Activated CD4-positive, alpha-beta T cell treated with anti-CD3 and anti-CD28 coated beads for 48 hours (primary cell): ENCODE results near the gene DIAPH3.

Source experiments
- DNase-seq: peaks from one replicate; pipeline ENCODE4 v3.0.0-alpha.2; 2020

The DIAPH3 gene

GRCh38 chr13:60150538-60150937 lies 13.2 kb downstream of the DIAPH3 start:
- no peak for DNase-seq

- DNase-seq: no peak
Measured at GRCh38 chr13:60148918-60149317, 14.8 kb downstream of the DIAPH3 start.

GRCh38 chr13:60147361-60147760 lies 16.4 kb downstream of the DIAPH3 start:
- DNase-seq: no peak

GRCh38 chr13:60146471-60146870 lies 17.3 kb downstream of the DIAPH3 start:
- DNase-seq: no peak

- DNase-seq: no peak
Measured at GRCh38 chr13:60143775-60144174, 20.0 kb downstream of the DIAPH3 start.

GRCh38 chr13:60139272-60139671 lies 24.5 kb downstream of the DIAPH3 start:
- DNase-seq: no peak

- DNase-seq: no peak
Measured at GRCh38 chr13:60138674-60139073, 25.1 kb downstream of the DIAPH3 start.

GRCh38 chr13:60137911-60138560 lies 25.7 kb downstream of the DIAPH3 start:
- DNase-seq: no peak

- DNase-seq: no peak
Measured at GRCh38 chr13:60135344-60135743, 28.4 kb downstream of the DIAPH3 start.

- DNase-seq: peak; percentile 13
Measured at GRCh38 chr13:60134376-60134775, 29.4 kb downstream of the DIAPH3 start.

- DNase-seq: no peak
Measured at GRCh38 chr13:60121337-60121687, 42.4 kb downstream of the DIAPH3 start.

GRCh38 chr13:60120617-60121336 lies 43.0 kb downstream of the DIAPH3 start:
- DNase-seq: no peak

GRCh38 chr13:60118696-60119400 lies 44.9 kb downstream of the DIAPH3 start:
- DNase-seq: no peak

- no peak for DNase-seq
Measured at GRCh38 chr13:60114499-60115028, 49.2 kb downstream of the DIAPH3 start.

GRCh38 chr13:60112771-60113170 lies 51.0 kb downstream of the DIAPH3 start:
- DNase-seq: no peak

GRCh38 chr13:60111691-60112090 lies 52.0 kb downstream of the DIAPH3 start:
- DNase-seq: no peak

GRCh38 chr13:60109285-60109684 lies 54.4 kb downstream of the DIAPH3 start:
- DNase-seq: no peak

- DNase-seq: no peak
Measured at GRCh38 chr13:60108589-60108988, 55.1 kb downstream of the DIAPH3 start.

- no peak for DNase-seq
Measured at GRCh38 chr13:60099631-60100420, 63.9 kb downstream of the DIAPH3 start.

GRCh38 chr13:60095300-60095699 lies 68.4 kb downstream of the DIAPH3 start:
- no peak for DNase-seq

- no peak for DNase-seq
Measured at GRCh38 chr13:60094385-60095088, 69.2 kb downstream of the DIAPH3 start.

GRCh38 chr13:60093425-60094019 lies 70.2 kb downstream of the DIAPH3 start:
- no peak for DNase-seq
